ENCODE data around the gene PRUNE2.

DNA sequence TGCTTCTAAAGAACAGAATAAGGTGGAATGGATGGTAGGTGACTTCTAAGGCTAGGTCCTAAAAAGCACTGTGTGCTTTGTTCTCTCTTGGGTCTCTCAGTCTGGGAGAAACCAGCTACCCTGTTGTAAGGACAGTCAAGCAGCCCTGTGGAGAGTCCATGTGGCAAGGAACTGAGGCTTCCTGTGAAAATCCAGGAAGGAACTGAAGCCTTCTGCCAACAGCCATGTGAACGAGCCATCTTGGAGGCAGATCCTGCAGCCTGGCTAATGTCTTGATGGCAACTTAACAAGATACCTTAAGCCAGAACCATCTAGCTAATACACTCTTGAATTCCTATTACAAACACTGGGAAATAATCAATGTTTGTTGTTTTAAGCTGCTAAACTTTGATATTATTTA is 241.8 kb downstream of the PRUNE2 start:
- TF ChIP-seq, protein P1, sequence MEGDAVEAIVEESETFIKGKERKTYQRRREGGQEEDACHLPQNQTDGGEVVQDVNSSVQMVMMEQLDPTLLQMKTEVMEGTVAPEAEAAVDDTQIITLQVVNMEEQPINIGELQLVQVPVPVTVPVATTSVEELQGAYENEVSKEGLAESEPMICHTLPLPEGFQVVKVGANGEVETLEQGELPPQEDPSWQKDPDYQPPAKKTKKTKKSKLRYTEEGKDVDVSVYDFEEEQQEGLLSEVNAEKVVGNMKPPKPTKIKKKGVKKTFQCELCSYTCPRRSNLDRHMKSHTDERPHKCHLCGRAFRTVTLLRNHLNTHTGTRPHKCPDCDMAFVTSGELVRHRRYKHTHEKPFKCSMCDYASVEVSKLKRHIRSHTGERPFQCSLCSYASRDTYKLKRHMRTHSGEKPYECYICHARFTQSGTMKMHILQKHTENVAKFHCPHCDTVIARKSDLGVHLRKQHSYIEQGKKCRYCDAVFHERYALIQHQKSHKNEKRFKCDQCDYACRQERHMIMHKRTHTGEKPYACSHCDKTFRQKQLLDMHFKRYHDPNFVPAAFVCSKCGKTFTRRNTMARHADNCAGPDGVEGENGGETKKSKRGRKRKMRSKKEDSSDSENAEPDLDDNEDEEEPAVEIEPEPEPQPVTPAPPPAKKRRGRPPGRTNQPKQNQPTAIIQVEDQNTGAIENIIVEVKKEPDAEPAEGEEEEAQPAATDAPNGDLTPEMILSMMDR (IDR thresholded peaks at IDR 0.05), result no peak
- TF ChIP-seq POLR2A (IDR thresholded peaks at IDR 0.05), result no peak
- TF ChIP-seq EP300 (IDR thresholded peaks at IDR 0.05), result no peak
